Large intestine (tissue), 3 donors: ENCODE data around the gene BPIFB4. TPM values are rescaled to one million over a fixed set of nuclear protein-coding genes. Genes with fewer than 3 reads are reported as not detected.

Experiments used
- DNase-seq, 2 donors: peaks; one replicate each; pipeline versions ENCODE4 v3.0.0 to v3.0.0-alpha.2; 2013
- H3K27ac ChIP-seq: one replicate; pipeline ENCODE4 v1.5.1; 2013; ENCODE audit warnings: low read length
- H3K27me3 ChIP-seq: 2 replicates; pipeline ENCODE4 v1.6.1; 2013; ENCODE audit warnings: low read length; ENCODE audit not compliant: control insufficient read depth, insufficient read depth
- H3K36me3 ChIP-seq: 2 replicates; pipeline ENCODE4 v1.6.1; 2013; ENCODE audit warnings: low read length; ENCODE audit not compliant: control insufficient read depth, insufficient read depth
- H3K4me1 ChIP-seq: one replicate; pipeline ENCODE4 v1.6.1; 2013; ENCODE audit warnings: low read length; ENCODE audit not compliant: control insufficient read depth, insufficient read depth
- H3K4me3 ChIP-seq: one replicate; pipeline ENCODE4 v1.5.1; 2013; ENCODE audit warnings: low read length
- H3K9me3 ChIP-seq: one replicate; pipeline ENCODE4 v1.6.1; 2013; ENCODE audit warnings: mild to moderate bottlenecking, low read depth, low read length, moderate library complexity; ENCODE audit not compliant: control insufficient read depth
- WGBS: methylation state at CpG from one replicate; pipeline ENCODE4 v1.1.5; 2013; ENCODE audit warnings: low lambda C conversion rate; ENCODE audit not compliant: insufficient coverage; 5-methylcytosine and 5-hydroxymethylcytosine counted together
- polyA plus RNA-seq: library from polyadenylated mRNA; unstranded; fragments of 120-200 nt; gene quantifications from one replicate; pipeline ENCODE4 v1.2.1, GENCODE V29; 2013

BPIFB4 gene
- polyA plus RNA-seq, 1 donor, result 0.12 TPM

DNA sequence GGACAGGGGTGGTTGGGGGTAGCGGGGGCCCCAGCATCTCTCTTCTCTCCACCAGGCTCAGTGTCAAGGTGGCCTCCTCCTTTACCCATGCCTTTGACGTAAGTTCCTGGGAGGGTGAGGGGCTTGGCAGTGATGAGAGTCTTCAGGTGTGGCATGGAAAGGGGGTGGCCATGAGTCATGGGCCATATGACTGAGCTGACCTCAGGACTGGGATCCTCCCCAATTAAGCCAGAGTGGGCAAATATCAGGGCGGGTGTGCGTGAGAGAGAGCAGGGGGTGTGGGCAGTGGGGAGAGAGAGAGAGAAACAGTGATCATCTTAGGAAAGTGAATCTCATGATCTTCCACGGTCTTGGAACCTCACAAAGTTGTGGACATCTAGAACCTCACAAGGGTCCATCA lies 8.2 kb upstream of the BPIFB4 start:
- Histone ChIP-seq H3K36me3 (no peaks in the 10 kb centered on the region), H3K9me3 (no peaks in the 10 kb centered on the region)

DNA sequence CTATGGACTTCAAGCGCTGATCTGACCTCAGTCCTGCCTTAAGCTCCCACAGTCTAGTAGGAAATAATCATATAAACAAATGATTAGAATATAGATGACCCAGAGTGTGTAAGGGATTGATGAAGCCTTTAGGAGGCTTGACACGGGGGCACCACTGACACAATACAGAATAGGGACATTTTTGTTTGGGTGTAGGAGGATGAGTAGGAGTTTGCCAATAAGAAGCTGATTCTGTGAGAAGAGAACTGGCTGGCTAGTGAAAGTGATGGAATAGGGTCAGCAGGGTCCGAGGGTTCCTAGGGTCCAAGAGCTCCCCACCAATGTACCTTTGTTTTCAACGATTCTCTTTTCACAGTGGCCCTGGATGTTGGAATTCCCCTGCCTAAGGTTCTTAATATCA lies 7.1 kb upstream of the BPIFB4 start:
- H3K9me3 ChIP-seq, result no peaks in the 10 kb centered on the region
- H3K27ac ChIP-seq, result no peak overlapping the region
- no peak for DNase-seq
- no peaks in the 10 kb centered on the region for H3K36me3 ChIP-seq
- no peaks in the 10 kb centered on the region for H3K27me3 ChIP-seq
- no peak overlapping the region for H3K4me3 ChIP-seq
- no CpG with 5 or more reads among the region's 4 CpGs for WGBS
- H3K4me1 ChIP-seq, result no peaks in the 10 kb centered on the region

More for the DNA sequence above, 8.2 kb upstream of the BPIFB4 start:
- Histone ChIP-seq H3K4me1 (no peaks in the 10 kb centered on the region), H3K27ac (no peak overlapping the region), H3K4me3 (no peak overlapping the region), H3K27me3 (no peaks in the 10 kb centered on the region)
- WGBS, result 80% methylated on average over 2 of the region's 5 CpGs
- DNase-seq, result no peak

DNA sequence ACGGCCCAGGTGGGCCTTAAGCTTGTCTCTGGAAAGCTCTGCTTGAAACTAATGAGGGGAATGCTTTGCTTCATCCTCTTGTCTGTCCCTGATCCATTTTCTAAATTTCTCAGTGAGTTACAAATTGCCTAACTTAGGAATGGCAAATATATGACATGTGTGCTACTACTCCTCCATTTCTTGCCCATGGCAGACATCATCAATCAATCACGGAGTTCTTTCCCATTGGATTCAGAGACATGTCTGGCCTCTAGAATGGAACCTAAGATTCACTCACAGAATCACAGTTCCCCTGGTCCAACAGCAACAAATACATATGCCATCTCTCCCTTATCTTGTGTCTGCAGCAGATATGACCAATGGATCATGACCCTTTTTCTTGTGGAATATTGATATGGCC lies 6.6 kb upstream of the BPIFB4 start:
- 100% methylated on average over 1 of the region's 2 CpGs for WGBS
- Histone ChIP-seq H3K4me1 (no peaks in the 10 kb centered on the region), H3K4me3 (no peak overlapping the region), H3K27me3 (no peaks in the 10 kb centered on the region), H3K36me3 (no peaks in the 10 kb centered on the region), H3K9me3 (no peaks in the 10 kb centered on the region), H3K27ac (no peak overlapping the region)
- DNase-seq, result no peak

DNA sequence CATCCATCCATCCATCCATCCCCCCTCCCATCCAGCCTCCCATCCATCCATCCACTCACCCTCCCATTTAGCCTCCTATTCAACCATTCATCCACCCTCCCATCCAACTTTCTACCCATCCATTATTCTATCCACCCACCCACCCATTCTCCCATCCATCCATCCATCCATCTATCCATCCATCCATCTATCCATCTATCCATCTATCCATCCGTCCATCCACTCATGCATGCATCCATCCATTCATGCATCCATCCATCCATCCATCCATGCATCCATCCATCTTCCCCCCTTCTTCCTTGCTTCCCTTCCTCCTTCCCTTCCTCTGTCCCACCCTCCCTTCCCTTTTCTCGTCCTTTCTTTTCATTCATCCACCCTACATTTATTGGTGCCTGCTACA lies 4.8 kb upstream of the BPIFB4 start:
- no peaks in the 10 kb centered on the region for H3K9me3 ChIP-seq
- no peaks in the 10 kb centered on the region for H3K36me3 ChIP-seq
- no peaks in the 10 kb centered on the region for H3K4me1 ChIP-seq
- no peak overlapping the region for H3K4me3 ChIP-seq
- no peaks in the 10 kb centered on the region for H3K27me3 ChIP-seq
- WGBS, result 83% methylated on average over 2 of the region's 2 CpGs
- no peak overlapping the region for H3K27ac ChIP-seq
- DNase-seq, result no peak

DNA sequence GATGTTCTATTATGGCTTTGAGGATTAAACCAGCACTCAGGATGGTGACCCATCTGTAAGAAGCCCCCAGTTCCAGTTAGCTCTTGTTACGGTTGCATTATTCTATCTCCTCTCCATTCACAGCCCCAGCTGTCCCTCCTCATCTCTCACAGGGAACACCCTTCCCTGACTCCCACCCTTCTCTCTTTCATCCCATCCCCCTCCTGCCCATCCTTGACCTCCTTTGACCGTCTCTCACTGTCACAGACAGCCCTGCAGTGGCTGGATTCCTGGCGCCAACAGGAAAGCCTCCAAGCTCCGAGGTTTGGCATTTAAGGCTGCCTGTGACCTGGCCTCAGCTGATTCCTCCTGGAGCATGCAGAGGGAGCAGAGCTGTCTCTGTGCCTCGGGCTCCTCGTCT lies 4.2 kb upstream of the BPIFB4 start:
- H3K27ac ChIP-seq, result no peak overlapping the region
- H3K4me1 ChIP-seq, result no peaks in the 10 kb centered on the region
- DNase-seq, result no peak
- no peaks in the 10 kb centered on the region for H3K27me3 ChIP-seq
- H3K36me3 ChIP-seq, result no peaks in the 10 kb centered on the region
- no peaks in the 10 kb centered on the region for H3K9me3 ChIP-seq
- H3K4me3 ChIP-seq, result no peak overlapping the region
- WGBS, result no CpG with 5 or more reads among the region's 6 CpGs

DNA sequence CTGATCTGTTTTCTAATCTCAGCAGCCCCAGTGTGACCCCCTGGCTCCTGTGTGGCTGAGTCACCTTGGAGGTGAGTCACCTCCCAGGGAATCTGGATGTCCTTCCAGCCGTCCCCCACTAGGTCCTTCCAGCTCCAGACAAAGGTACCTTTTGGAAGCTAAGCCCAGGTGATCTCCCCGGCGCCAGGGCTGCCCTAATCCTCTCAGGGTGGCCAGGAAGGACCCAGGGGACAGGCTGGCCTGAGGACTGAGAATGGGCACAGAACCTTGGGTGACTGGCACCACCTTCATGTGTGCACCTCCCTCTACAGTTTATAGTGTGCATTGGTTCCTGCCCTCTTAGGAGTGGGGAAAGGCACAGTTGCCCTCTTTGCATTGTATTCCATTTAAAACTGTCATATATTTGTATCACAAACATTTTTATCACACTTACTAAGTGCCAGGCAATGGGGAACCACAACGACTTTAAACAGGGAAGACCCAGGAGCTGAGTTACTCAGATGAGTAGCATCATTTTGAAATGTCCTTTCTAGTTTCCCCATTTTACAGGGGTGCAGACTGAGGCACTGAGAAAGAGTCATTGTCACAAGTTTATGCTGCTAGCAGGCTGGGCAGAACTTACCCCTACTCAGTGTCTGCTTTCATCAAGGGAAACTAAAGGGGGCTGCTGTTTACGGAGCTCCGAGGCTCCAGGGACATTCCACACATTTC lies 2.6 kb upstream of the BPIFB4 start:
- no peak overlapping the region for H3K27ac ChIP-seq
- H3K36me3 ChIP-seq, result no peaks in the 10 kb centered on the region
- no peak for DNase-seq
- no peak overlapping the region for H3K4me3 ChIP-seq
- H3K9me3 ChIP-seq, result no peaks in the 10 kb centered on the region
- no peaks in the 10 kb centered on the region for H3K27me3 ChIP-seq
- WGBS, result no CpG with 5 or more reads among the region's 6 CpGs
- H3K4me1 ChIP-seq, result no peaks in the 10 kb centered on the region

DNA sequence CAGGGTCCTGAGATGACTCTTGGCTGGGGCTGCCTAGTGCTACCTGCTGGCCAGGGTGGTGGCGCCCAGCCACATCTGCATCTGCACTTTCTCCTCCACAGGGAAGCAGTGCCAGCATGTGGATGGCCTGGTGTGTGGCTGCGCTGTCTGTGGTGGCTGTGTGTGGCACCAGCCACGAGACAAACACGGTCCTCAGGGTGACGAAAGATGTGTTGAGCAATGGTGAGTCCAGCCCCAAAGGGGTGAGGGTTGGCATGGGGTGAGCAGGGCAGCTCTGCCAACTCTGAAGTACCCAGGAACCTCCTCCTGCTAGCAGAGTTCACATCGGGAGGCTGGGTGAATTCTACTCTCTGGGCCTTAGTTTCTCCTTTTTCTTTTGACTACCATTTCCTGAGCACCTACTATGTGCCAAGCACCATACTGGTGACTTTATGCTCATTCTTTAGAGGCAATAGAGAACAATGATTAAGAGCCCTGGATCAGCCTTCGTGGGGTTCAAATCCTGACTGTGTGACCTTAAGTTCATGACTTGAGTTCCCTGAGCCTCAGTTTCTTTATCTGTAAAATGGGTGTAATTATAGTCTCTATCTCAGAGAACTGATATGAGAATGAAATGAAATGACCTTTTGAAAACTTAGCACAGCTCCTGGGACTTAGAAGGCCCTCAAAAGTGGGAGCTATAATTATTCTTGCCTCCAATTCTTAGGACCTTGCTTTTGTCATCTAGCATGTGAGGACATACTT lies 2.1 kb downstream of the BPIFB4 start:
- Histone ChIP-seq H3K9me3 (no peaks in the 10 kb centered on the region), H3K36me3 (no peaks in the 10 kb centered on the region), H3K27ac (no peak overlapping the region), H3K4me3 (no peak overlapping the region), H3K4me1 (no peaks in the 10 kb centered on the region), H3K27me3 (no peaks in the 10 kb centered on the region)
- WGBS, result no CpG with 5 or more reads among the region's 7 CpGs
- no peak for DNase-seq

DNA sequence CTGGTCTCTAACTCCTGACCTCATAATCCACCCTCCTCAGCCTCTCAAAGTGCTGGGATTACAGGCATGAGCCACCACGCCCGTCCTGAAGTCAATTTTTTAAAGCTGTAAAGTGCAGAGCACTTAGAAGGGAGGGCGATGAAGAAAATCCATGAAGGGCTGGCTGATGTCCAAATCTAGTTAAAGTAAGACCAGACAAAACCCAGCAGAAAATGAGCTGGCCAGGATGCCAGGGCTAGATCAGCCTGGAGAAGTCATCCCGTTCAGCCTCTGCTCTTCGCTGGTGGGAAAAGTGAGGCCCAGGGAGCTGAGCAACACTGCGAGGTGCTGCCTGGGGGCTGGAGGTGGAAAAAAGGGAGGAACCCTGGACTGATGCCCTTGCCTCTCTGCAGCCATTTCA lies 3.1 kb downstream of the BPIFB4 start:
- no peak for DNase-seq
- WGBS, result no CpG with 5 or more reads among the region's 6 CpGs

DNA sequence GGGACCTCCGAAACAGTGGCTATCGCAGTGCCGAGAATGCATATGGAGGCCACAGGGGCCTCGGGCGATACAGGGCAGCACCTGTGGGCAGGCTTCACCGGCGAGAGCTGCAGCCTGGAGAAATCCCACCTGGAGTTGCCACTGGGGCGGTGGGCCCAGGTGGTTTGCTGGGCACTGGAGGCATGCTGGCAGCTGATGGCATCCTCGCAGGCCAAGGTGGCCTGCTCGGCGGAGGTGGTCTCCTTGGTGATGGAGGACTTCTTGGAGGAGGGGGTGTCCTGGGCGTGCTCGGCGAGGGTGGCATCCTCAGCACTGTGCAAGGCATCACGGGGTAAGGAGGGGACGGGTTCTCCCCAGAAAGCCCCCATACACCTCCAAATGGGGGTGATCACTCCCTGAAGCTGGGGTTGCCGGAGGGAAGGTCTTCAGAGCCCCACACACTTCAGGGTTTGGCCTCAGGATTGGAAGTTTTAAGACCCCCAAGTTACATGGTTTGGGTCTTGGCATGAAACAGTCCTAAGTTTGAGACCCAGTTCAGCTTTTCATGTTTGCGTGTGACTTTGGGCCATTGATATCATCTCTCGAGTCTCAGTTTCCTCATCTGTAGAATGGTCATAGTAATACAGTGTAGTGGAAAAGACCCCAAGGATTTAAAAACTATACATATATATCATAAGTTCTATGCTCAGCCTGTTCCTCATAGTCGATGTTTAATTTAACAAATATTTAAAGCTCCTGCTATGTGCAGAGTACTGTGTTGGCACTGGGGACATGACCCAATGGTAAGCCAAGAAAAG lies 4.3 kb downstream of the BPIFB4 start:
- no peak overlapping the region for H3K27ac ChIP-seq
- 90% methylated on average over 2 of the region's 20 CpGs for WGBS
- H3K4me3 ChIP-seq, result no peak overlapping the region
- no peaks in the 10 kb centered on the region for H3K4me1 ChIP-seq
- no peaks in the 10 kb centered on the region for H3K27me3 ChIP-seq
- H3K36me3 ChIP-seq, result no peaks in the 10 kb centered on the region
- H3K9me3 ChIP-seq, result no peaks in the 10 kb centered on the region
- DNase-seq, result no peak

More for the DNA sequence above, 3.1 kb downstream of the BPIFB4 start:
- no peaks in the 10 kb centered on the region for H3K36me3 ChIP-seq
- no peaks in the 10 kb centered on the region for H3K27me3 ChIP-seq
- no peaks in the 10 kb centered on the region for H3K9me3 ChIP-seq
- H3K4me1 ChIP-seq, result no peaks in the 10 kb centered on the region
- no peak overlapping the region for H3K4me3 ChIP-seq
- no peak overlapping the region for H3K27ac ChIP-seq

DNA sequence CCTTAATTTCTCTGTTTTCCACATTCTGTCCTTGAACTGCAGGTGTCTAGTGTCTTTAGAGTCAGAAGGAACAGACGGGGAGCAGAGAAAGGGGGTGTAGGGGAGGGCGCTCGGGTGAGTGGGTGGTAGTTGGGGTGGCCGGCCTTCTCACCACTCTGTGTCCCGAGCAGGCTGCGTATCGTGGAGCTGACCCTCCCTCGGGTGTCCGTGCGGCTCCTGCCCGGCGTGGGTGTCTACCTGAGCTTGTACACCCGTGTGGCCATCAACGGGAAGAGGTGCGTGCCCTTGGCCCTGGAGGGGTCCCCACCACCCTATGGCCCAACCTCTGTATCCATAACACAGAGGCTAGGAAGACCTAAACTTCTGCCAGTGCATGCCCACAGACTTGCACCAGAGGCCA lies 5.3 kb downstream of the BPIFB4 start:
- H3K27me3 ChIP-seq, result no peaks in the 10 kb centered on the region
- no CpG with 5 or more reads among the region's 15 CpGs for WGBS
- no peak overlapping the region for H3K27ac ChIP-seq
- H3K36me3 ChIP-seq, result no peaks in the 10 kb centered on the region
- H3K4me3 ChIP-seq, result no peak overlapping the region
- H3K4me1 ChIP-seq, result no peaks in the 10 kb centered on the region
- no peaks in the 10 kb centered on the region for H3K9me3 ChIP-seq
- DNase-seq, result no peak
